HUDEP-2 (cell line): ENCODE measurements around the gene DNAJC21.

Experiments
- DNase-seq, 76 experiments: peaks; one replicate each; lab custom pipeline; 2025; ENCODE audit not compliant: unreplicated experiment in 76 of 76; lab: John Stamatoyannopoulos, UW

DNAJC21 gene

DNA sequence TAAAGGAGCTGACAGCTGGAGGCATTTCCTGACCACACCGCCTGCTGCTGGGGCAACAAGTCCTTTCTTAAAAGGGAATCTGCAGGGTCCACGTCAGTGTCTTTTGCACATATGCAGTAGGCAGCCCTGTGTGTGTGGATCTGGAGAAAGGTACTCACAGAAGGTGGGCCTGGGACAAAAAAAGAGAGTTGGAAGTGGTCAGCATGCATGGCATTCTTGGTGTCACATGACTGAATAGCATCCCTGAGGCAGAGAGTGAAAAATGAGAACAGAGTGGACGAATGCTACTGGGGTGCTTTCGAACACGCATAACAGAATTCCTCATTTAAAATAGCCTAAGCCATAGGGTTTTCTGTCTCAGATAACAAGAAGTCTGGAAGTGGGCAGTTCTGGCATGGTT lies 47.0 kb downstream of the DNAJC21 start:
- DNase-seq = no peak

GRCh38 chr5:34977934-34978613 lies 48.7 kb downstream of the DNAJC21 start:
- DNase-seq = no peak

- no peak for DNase-seq
Measured at GRCh38 chr5:34978681-34979080, 49.3 kb downstream of the DNAJC21 start.

DNA sequence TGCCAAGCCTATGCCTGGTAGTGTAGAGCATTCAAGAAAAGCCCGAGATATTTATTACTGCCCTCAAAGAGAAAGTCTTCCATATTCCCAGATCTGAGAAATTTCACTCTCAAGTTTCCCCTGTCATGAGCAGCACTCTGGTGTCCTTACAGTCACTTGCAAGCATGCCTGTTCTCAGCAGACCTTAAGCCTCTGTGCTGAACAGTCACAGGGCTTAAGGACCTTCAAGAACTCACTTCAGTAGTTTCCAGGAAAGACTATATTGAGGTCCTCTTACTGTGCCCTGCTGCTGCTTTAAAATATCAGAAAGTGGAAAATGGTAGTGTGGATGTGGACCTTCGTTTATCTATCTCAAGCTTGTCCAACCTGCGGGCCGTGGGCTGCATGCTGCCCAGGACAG lies 53.5 kb downstream of the DNAJC21 start:
- DNase-seq = no peak

GRCh38 chr5:34986965-34987364 lies 57.6 kb downstream of the DNAJC21 start:
- DNase-seq = no peak

GRCh38 chr5:34991486-34992238 lies 62.3 kb downstream of the DNAJC21 start:
- DNase-seq = peak in 1 of 76 experiments; percentile 0

- no peak for DNase-seq
Measured at GRCh38 chr5:34993951-34994350, 64.6 kb downstream of the DNAJC21 start.

DNA sequence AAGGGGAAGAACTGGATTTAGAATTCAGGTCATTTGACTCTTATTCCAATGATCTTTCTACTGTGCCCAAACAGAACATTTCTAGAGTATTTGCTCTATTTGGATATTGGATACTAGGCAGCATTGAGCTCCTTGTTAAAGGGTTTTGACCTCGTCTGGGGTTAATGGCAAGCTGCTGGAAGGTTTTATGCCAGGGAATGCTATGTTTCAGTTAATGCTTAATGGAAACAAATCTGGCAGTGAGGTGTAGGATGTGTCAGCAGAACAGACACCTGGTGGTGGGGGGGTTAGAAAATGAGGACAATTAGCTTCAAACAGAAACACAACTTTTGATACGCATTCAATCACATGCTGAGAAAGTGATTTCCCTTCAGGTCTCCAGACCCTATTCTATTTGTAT lies 66.9 kb downstream of the DNAJC21 start:
- DNase-seq = no peak

- DNase-seq = peak in 4 of 76 experiments; percentile 0 to 7 (median 2)
Measured at GRCh38 chr5:34998058-34998789, 68.9 kb downstream of the DNAJC21 start.

DNA sequence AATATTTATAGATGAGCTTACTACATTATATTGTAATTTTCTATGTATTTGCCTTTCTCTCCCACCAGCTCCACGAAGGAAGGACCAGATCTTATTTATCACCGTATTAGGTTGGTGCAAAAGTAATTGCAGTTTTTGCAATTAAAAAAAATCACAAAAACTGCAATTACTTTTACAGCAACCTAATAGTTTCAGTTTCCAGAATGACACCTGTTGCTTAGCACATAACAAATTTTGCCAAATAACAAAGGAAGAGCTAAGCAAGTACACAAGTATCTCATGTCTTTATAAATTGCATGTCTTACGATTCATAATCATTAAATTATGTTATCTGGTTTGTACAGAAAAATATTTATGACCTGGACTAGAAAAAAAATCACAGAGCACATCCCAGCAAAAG lies 72.5 kb downstream of the DNAJC21 start:
- no peak for DNase-seq

- DNase-seq = no peak
Measured at GRCh38 chr5:35002459-35002858, 73.1 kb downstream of the DNAJC21 start.

DNA sequence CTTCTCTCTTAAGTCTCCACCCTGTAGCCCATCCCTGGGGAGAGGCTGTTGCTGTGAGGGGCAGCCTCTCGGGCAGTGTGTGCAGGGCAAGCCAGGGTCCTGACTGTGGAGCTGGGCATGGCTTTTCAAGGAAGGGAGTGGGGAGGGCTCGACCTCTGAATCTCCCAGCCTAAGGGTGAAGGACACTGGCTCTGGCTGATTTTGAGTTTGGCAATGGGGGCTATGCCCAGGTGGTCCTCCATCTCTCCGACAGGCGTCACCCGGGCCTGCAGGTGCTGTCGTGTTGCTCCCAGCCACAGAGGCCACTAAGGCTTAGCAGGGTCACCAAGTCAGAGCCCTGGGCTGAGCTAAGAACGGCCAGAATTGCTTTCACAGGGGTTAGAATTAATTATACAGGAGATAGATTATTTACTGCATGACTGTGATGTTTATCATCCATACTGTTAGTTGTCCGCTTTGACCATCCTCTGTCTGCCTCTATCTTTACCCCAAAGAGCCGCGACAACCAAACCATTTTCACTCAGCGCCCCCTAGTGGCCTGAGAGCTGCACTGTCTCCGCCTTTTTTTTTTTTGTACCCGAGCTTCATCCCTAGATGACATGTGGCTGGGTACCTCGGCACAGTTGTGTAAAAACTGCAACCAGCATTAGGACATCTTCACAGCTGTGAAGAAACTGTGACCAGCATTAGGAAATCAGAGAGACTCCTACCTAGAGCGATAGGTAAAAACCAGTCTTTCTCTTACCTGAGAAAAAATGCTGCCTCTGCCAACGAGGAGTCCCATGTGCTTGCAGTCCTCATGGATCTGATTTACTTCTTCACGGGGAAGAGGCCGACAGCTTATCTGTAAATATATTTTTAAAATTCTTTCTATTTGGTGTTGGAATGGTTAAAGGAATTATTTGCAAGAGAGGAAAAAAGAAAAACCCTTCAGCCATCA lies 73.9 kb downstream of the DNAJC21 start:
- peak in 53 of 76 experiments; percentile 3 to 64 (median 31) for DNase-seq

DNA sequence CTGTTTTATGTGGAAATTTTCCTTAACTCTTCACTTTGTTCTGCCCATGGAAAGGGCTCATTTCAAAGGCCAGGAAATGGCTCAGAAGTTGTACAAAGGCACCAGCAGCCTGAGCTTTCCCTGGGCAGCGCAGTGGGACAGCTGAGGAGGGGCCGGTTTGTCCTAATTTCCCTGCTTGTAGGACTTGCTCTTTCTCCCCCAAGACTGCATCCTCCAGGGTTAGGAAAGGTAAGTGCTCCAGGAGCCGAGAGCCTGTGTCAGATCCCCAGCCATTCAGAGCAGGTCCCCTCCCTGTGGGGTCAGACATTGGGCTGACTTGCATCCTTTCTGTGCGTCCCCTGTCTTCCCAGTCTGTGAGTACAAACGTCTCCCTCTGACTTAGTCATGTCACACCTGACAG lies 74.8 kb downstream of the DNAJC21 start:
- DNase-seq = no peak

DNA sequence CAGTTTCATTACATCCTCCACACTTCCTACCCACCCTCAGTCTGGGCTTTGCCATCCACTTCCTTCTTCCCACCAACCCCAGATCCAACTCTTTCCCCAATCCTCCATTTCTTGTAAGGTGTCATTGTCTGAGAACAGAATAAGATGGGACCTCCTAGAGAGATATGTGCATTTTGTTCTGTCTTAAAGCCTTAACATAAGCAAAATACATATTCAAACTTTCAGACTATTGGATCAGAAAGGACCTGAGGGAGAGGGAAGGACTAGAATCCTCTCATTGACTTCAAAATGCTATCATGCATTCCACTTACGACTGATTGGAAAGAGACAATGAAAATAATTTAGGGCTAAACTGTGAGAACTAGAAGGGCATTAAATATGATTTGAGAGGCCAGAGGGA lies 75.4 kb downstream of the DNAJC21 start:
- no peak for DNase-seq
